OCI-LY1 (cell line): ENCODE results near the gene VTI1A.

Source experiments
- EZH2 ChIP-seq: fragments of 200-600 bp; sonication (generic), shearing (Covaris generic); IDR thresholded peaks from 2 replicates; pipeline ENCODE4 v1.8.0; 2017; ENCODE audit warnings: borderline replicate concordance, mixed run types, mild to moderate bottlenecking, antibody characterized with exemption, low read length, moderate library complexity, mixed read lengths
- TF ChIP-seq, protein P1 (sequence below): fragments of 200-600 bp; sonication (generic), shearing (Covaris generic); IDR thresholded peaks from 2 replicates; pipeline ENCODE4 v1.5.1; 2017; ENCODE audit warnings: mild to moderate bottlenecking, antibody characterized with exemption, low read length, moderate library complexity, mixed read lengths

DNA sequence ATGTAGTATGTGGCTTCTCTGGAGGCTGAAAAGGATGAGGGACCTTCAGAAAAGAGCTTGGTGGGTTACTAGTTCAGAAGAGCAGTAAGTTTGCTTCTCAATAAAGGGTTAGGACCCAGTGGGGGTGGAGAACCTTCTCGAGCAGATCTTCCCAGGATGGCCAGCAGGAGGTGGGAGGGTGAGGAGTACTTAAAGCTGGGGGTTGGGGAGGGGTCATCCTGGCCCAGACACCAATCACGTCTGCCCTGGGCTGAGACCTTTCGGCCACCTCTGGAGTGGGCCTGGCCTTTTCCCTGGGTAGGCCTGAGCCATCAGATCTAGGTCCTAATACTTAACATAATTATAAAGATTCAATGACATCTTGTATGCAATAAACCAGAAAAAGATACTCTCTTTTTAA is 354.0 kb downstream of the VTI1A start:
- no peak for TF ChIP-seq EZH2
- TF ChIP-seq, protein P1, sequence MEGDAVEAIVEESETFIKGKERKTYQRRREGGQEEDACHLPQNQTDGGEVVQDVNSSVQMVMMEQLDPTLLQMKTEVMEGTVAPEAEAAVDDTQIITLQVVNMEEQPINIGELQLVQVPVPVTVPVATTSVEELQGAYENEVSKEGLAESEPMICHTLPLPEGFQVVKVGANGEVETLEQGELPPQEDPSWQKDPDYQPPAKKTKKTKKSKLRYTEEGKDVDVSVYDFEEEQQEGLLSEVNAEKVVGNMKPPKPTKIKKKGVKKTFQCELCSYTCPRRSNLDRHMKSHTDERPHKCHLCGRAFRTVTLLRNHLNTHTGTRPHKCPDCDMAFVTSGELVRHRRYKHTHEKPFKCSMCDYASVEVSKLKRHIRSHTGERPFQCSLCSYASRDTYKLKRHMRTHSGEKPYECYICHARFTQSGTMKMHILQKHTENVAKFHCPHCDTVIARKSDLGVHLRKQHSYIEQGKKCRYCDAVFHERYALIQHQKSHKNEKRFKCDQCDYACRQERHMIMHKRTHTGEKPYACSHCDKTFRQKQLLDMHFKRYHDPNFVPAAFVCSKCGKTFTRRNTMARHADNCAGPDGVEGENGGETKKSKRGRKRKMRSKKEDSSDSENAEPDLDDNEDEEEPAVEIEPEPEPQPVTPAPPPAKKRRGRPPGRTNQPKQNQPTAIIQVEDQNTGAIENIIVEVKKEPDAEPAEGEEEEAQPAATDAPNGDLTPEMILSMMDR, result no peak
